NCI-H2227 treated with DMSO at 0.1 percent for 48 hours (cell line): ENCODE results near the gene STRADA.
"Not testable (repeated sequence)": the region's sequence is repeated elsewhere in the genome, so short reads cannot be mapped to it uniquely, and the experiment has no call there.

Source experiments
- DNase-seq: peaks from one replicate; lab custom pipeline; 2025; lab: John Stamatoyannopoulos, UW

STRADA gene

GRCh38 chr17:63754046-63754445 lies 12.4 kb upstream of the STRADA start:
- no peak for DNase-seq

- DNase-seq, result no peak
Measured at GRCh38 chr17:63753215-63753614, 11.6 kb upstream of the STRADA start.

GRCh38 chr17:63752707-63753106 lies 11.1 kb upstream of the STRADA start:
- no peak for DNase-seq

DNA sequence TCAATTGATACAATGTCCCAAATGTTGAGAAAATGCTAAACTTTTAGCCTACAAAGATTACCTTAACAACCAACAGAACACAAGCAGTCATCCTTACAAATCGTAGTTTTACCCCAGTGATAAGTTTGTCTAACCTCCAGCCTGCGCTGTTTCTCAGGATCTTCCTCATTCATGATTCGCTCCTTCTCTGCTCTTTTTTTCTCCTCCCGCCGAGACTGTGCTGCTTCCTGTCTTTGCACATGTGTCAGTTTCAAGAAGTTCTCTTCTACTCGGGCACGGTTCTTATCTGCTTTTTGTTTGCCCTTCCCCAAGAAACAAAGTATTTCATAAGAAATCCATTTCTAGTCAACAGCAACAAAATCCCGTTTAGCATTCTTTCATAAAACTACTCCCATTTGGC lies 10.2 kb upstream of the STRADA start:
- DNase-seq, result no peak

- peak; percentile 41 for DNase-seq
Measured at GRCh38 chr17:63741143-63741407, 524 bp downstream of the STRADA start.

GRCh38 chr17:63740464-63741142 lies 996 bp downstream of the STRADA start:
- no peak for DNase-seq

DNA sequence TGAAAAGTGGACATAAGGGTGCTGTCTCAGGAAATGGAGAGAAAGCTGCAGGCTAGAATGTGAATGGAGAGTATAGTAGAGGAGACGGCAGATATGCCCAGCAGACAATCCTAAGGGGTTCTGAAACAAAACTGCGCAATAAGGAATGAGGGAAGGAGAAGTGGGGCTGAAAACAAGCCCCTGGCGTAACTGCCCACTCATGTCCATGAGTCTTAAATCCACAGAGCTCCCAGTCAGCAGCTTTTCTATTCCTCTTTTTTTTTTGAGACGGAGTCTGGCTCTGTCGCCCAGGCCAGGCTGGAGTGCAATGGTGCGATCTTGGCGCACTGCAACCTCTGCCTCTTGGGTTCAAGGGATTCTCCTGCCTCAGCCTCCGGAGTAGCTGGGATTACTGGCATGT lies 5.9 kb downstream of the STRADA start:
- DNase-seq, result no peak

DNA sequence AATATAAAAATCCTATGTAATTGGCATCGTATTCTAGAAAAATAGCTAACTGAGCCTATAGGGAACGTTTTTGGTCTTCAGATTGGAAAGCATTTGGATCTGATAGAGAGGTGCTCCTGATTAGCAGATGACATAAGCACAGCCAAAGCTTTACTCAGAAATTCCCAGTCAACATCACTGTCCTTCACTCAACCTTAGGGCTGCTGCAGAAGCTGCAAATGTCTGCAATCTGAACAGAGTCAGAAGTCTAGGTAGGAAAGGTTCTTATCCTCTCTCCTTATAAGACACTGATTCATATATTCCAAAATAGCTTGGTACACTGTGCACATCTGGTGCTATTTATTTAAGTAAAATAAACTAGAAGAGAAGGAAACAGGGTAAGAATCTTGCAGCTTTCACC lies 19.2 kb downstream of the STRADA start:
- no peak for DNase-seq

DNA sequence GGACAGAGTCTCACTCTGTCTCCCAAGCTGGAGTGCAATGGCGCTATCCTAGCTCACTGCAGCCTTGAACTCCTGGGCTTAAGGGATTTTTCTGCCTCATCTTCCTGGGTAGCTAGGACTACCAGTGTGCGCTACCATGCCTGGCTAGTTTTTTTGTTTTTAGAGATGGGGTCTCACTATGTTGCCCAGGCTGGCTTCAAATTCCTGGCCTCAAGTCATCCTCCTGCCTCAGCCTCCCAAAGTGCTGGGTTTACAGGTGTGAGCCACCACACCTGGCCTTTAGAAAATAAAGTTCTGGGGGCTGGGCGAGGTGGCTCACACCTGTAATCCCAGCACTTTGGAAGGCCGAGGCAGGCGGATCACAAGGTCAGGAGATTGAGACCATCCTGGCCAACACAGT lies 21.4 kb downstream of the STRADA start:
- DNase-seq, result not testable (repeated sequence)

DNA sequence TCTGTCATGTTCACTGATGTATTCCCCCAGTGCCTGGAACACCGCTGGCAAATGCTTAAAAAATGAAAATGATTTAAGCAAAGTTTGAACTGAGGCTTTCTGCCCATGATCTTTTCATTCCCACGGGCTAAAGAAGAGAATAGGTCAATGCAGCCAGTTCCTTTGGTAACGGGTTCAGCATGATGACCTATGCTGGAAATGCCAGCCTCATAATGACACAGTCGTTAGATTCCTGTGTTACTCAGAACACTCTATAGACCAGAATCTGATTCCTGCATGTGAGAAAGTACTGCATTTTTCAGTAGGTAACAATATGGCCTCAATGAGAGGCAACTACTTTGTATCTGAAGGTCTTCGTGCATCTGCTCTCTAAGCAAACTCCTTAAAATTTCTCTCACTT lies 22.6 kb downstream of the STRADA start:
- no peak for DNase-seq

- DNase-seq, result no peak
Measured at GRCh38 chr17:63716426-63716825, 25.2 kb downstream of the STRADA start.

GRCh38 chr17:63714550-63715277 lies 26.9 kb downstream of the STRADA start:
- no peak for DNase-seq

- DNase-seq, result no peak
Measured at GRCh38 chr17:63709110-63709509, 32.5 kb downstream of the STRADA start.

- DNase-seq, result no peak
Measured at GRCh38 chr17:63707151-63707550, 34.4 kb downstream of the STRADA start.

DNA sequence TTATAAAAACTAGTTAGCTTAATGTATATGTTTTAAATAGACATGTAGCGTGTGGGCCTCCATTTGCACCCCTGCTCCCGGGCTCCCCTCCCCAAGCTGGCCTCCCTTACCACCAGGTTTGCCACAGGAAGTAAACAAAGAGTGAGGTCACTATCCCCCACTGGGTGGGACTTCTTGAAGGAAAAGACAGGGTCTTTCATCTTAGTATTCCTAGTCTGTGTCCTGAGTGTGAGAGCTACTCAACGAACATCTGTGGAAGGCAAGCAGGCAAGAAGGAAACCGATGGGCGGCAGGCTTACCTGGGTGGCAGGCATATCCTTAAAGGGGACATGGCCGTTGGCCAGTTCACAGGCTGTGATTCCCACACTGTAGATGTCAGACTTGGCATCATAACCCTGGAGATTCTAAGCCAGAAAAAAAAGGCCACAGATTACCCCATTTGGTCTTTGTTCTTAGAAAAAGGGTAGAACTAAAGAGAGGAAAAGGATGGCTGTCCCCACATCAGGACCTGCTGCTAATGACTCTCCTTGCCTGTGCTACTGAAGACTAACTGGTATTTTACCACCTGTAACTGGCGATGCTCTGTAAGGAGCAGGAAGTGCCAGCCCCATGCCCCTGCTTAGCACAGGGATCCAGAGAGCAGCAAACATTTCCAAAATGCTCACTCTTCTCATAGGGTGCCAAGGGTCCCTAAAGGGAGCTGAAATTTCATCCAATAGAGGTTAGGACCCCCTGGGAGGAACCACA lies 35.1 kb downstream of the STRADA start:
- DNase-seq, result no peak

GRCh38 chr17:63705657-63706056 lies 35.9 kb downstream of the STRADA start:
- no peak for DNase-seq

DNA sequence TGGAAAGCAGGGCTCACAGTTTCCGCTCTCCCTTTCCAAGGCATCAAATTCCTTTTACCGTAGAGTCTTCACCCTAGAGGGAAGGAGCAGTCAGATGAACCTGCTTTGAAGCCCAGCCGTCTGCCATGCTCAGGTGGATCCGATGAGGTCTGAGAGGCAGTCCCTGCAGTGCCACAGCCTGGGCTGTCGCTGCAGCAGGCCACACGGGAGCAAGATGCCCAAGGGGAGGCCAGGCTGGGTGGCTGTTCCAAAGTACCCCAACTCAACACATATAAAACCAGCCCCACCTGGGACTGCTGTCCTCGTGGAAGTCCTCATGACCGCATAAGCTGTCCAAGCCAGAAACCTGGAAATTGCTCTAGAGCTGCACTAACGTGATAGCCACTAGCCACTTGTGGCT lies 36.8 kb downstream of the STRADA start:
- DNase-seq, result no peak

DNA sequence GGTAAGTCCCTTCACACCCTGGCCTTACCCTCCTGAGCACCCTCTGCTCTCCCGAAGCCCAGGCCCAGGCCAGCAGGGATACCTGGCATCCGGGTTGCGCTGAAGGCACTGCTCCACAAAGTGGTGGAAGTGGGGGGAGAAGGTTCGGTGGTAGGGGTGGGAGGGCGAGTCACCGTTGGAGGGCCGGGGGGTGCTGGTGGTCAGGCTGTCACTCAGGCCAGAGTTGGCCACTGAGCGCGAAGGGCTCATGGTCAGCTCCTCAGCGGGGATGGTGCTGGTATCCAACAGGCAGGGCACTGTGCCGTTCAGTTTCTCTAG lies 37.4 kb downstream of the STRADA start:
- DNase-seq, result no peak

DNA sequence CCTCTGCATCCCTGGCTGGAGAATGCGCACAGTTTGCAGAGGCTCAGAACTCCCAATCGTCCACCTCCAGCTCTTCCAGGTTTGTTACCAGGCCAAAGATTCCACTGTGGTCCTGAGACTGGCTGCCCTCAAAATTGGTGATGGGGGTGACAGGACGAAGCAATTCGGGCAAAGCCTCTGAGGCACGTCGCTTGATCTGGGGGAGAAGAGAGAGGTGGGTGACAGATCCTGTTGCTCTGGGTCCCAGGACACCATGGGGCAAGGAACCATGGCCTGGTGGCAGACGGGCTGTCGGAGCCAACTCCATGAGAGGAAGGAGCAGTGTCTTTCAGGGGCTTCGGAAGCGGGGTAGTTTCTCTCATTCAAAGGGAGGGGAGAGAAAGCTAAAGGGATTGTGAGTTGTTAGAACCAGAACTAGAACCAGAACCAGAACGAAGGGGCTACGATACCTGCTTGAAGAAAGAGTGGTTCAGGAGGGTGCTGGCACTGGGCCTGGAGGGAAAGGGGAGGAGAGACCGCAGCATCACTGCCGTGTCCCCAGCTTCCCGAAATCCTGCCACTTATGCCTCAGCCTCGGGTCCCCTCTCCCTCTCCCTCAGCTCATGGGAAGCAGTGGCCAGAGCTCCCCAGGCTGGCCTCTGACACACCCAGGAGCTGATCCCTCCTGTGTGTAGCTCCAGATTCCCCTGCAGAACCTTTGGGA lies 37.9 kb downstream of the STRADA start:
- no peak for DNase-seq

- DNase-seq, result no peak
Measured at GRCh38 chr17:63703029-63703428, 38.6 kb downstream of the STRADA start.

GRCh38 chr17:63702721-63703015 lies 38.9 kb downstream of the STRADA start:
- DNase-seq, result no peak

GRCh38 chr17:63701868-63702720 lies 39.5 kb downstream of the STRADA start:
- no peak for DNase-seq
